ENCODE measurements around the gene CADM1.

GRCh38 chr11:115132436-115133228 lies 371.6 kb downstream of the CADM1 start:
- TF ChIP-seq SIN3A (IDR thresholded peaks at IDR 0.05; ENCODE audit: borderline replicate concordance, insufficient read depth, low read length), result no peak
- TF ChIP-seq TAF1 (IDR thresholded peaks at IDR 0.05; ENCODE audit: borderline replicate concordance, insufficient read depth, low read length), result no peak
- no peak for TF ChIP-seq POLR2AphosphoS5 (IDR thresholded peaks at IDR 0.05; ENCODE audit: low read depth, low read length)
- TF ChIP-seq REST (IDR thresholded peaks at IDR 0.05; ENCODE audit: insufficient read depth in 1 of 2, low read depth in 2 of 2, low read length in 2 of 2), result no peak
- TF ChIP-seq FOXP2 (optimal IDR thresholded peaks at IDR 0.05; ENCODE audit: borderline replicate concordance, extremely low read depth, extremely low read length, insufficient read depth), result no peak

Measured in PFSK-1 (cell line).